ENCODE data around the gene KCNMB3. TPM values are rescaled to one million over a fixed set of nuclear protein-coding genes. Genes with fewer than 3 reads are reported as not detected.

The KCNMB3 gene
- total RNA-seq, 2 donors from 2014 or later, result 6.5 to 8.2 TPM

GRCh38 chr3:179196098-179196497 is 54.8 kb downstream of the KCNMB3 start:
- H3K9me3 ChIP-seq, result no peaks in the 10 kb centered on the region
- no peak for DNase-seq
- H3K4me3 ChIP-seq, result no peak overlapping the region
- H3K4me1 ChIP-seq, result peaks cover 5% of the 10 kb centered on the region
- H3K27me3 ChIP-seq, result no peaks in the 10 kb centered on the region
- intact Hi-C loops (cut with DNase I), result no loop called here
- no peak for TF ChIP-seq POLR2A (IDR thresholded peaks at IDR 0.05)
- TF ChIP-seq CTCF (IDR thresholded peaks at IDR 0.05), result no peak
- H3K27ac ChIP-seq, result no peak overlapping the region
- no peaks in the 10 kb centered on the region for H3K36me3 ChIP-seq (replicated peaks in 1 of 2; ENCODE audit: insufficient read depth in 1 of 2, low read depth in 2 of 2)
- WGBS, 2 donors, result 32 to 56% methylated on average over 1 of the region's 1 CpG
- no peak for ATAC-seq

- DNase-seq (peak in 1 of 4 donors; percentile 16), ATAC-seq (no peak)
- no peaks in the 10 kb centered on the region for H3K9me3 ChIP-seq
- H3K4me3 ChIP-seq, result no peak overlapping the region
- H3K4me1 ChIP-seq, result peaks cover 6% of the 10 kb centered on the region
- WGBS, 2 donors, result 20 to 27% methylated on average over 4 of the region's 4 CpGs
- no peaks in the 10 kb centered on the region for H3K27me3 ChIP-seq
- H3K27ac ChIP-seq, result no peak overlapping the region
- H3K36me3 ChIP-seq (replicated peaks in 1 of 2; ENCODE audit: insufficient read depth in 1 of 2, low read depth in 2 of 2), result no peaks in the 10 kb centered on the region
- TF ChIP-seq CTCF (IDR thresholded peaks at IDR 0.05) (no peak), POLR2A (IDR thresholded peaks at IDR 0.05) (no peak)
- intact Hi-C loops (cut with DNase I), result no loop called here
Measured at GRCh38 chr3:179194931-179195330, 56.0 kb downstream of the KCNMB3 start.

Other genes with a start within 250 kb of the KCNMB3 start
- gene ZMAT3, start 179.3 kb downstream of the KCNMB3 start, total RNA-seq, result 1 to 10 TPM; 6.6 to 9.3 TPM
- gene PIK3CA, start 102.8 kb downstream of the KCNMB3 start, total RNA-seq, result 10 to 100 TPM in 1 of 2 donors, 1 to 10 TPM in 1; 6.3 to 11.7 TPM
- 10 to 100 TPM; 17.8 to 23.3 TPM for gene ZNF639, start 71.9 kb upstream of the KCNMB3 start, total RNA-seq
- 10 to 100 TPM; 39.4 to 84.0 TPM for gene MFN1, start 96.6 kb upstream of the KCNMB3 start, total RNA-seq
- gene GNB4, start 200.4 kb upstream of the KCNMB3 start, total RNA-seq, result 10 to 100 TPM in 1 of 2 donors, 1 to 10 TPM in 1; 7.3 to 20.4 TPM

All from body of pancreas (tissue), 4 donors.